Fibroblast of villous mesenchyme (primary cell): ENCODE measurements around the gene PTPRN2. TPM values are rescaled to one million over a fixed set of nuclear protein-coding genes. Genes with fewer than 3 reads are reported as not detected.

ENCODE experiments used
- DNase-seq: peaks from one replicate; pipeline ENCODE4 v3.0.0-alpha.2; 2010; ENCODE audit warnings: low read depth
- H3K4me3 ChIP-seq: 2 replicates; pipeline ENCODE4 v1.5.1; 2011; ENCODE audit warnings: low read depth, mild to moderate bottlenecking, low read length
- CTCF ChIP-seq: IDR thresholded peaks from 2 replicates; pipeline ENCODE4 v1.5.1; 2012; ENCODE audit warnings: low read depth, mild to moderate bottlenecking, low read length; ENCODE audit not compliant: insufficient read depth
- total RNA-seq: library from RNA; depleted of rRNA; stranded (reverse); fragments of >200 nt; gene quantifications from 2 replicates; pipeline ENCODE4 v1.2.3, GENCODE V29; 2012

PTPRN2 gene
- total RNA-seq, 1 donor: not detected

- no peak for TF ChIP-seq CTCF
Observed at GRCh38 chr7:157513162-157513621, 1074.4 kb downstream of the PTPRN2 start.

GRCh38 chr7:157509226-157509625, 1078.4 kb downstream of the PTPRN2 start:
- no peak overlapping the region for H3K4me3 ChIP-seq
- no peak for DNase-seq
- TF ChIP-seq CTCF: no peak

More at GRCh38 chr7:157513162-157513621, 1074.4 kb downstream of the PTPRN2 start:
- no peak overlapping the region for H3K4me3 ChIP-seq
- DNase-seq: no peak

- no peak for TF ChIP-seq CTCF
- no peak overlapping the region for H3K4me3 ChIP-seq
- DNase-seq: no peak
Observed at GRCh38 chr7:157508477-157508881, 1079.1 kb downstream of the PTPRN2 start.

GRCh38 chr7:157507987-157508386, 1079.6 kb downstream of the PTPRN2 start:
- no peak overlapping the region for H3K4me3 ChIP-seq
- TF ChIP-seq CTCF: no peak
- DNase-seq: no peak

- TF ChIP-seq CTCF: no peak
- no peak overlapping the region for H3K4me3 ChIP-seq
- DNase-seq: no peak
Observed at GRCh38 chr7:157506268-157506667, 1081.4 kb downstream of the PTPRN2 start.

GRCh38 chr7:157505646-157506045, 1082.0 kb downstream of the PTPRN2 start:
- no peak for TF ChIP-seq CTCF
- DNase-seq: no peak
- H3K4me3 ChIP-seq: no peak overlapping the region

GRCh38 chr7:157503229-157503628, 1084.4 kb downstream of the PTPRN2 start:
- no peak for DNase-seq
- H3K4me3 ChIP-seq: no peak overlapping the region
- TF ChIP-seq CTCF: no peak
